HG03135 (cell line): Measurements from ENCODE around the gene JADE3.

ENCODE experiments used
- ATAC-seq: cut with Tn5 transposase; IDR thresholded peaks from one replicate; pipeline ENCODE4 v1.9.1; 2021; ENCODE audit warnings: mild to moderate bottlenecking, moderate library complexity; ENCODE audit not compliant: unreplicated experiment

The JADE3 gene

GRCh38 chrX:47101206-47101605, 189.0 kb downstream of the JADE3 start:
- no peak for ATAC-seq
